HG03064 (cell line): ENCODE data around the gene ADGRG4.

Experiments used
- ATAC-seq: cut with Tn5 transposase; IDR thresholded peaks from one replicate; pipeline ENCODE4 v1.9.1; 2021; ENCODE audit warnings: low read depth; ENCODE audit not compliant: unreplicated experiment

ADGRG4 gene

GRCh38 chrX:136453114-136453513 is 152.4 kb downstream of the ADGRG4 start:
- no peak for ATAC-seq

- no peak for ATAC-seq
Observed at GRCh38 chrX:136453771-136454170, 153.0 kb downstream of the ADGRG4 start.

GRCh38 chrX:136456133-136456532 is 155.4 kb downstream of the ADGRG4 start:
- no peak for ATAC-seq

GRCh38 chrX:136457303-136457917 is 156.6 kb downstream of the ADGRG4 start:
- ATAC-seq: no peak

- ATAC-seq: no peak
Observed at GRCh38 chrX:136464589-136464988, 163.8 kb downstream of the ADGRG4 start.
